Stimulated activated effector memory CD8-positive, alpha-beta T cell treated with anti-CD3 and anti-CD28 coated beads, Interleukin-12 subunit alpha, Interleukin-12 subunit beta, amount 100 ng/mL, for 72 hours (primary cell): ENCODE results near the gene NBAS.
"Not testable (repeated sequence)": the region's sequence is repeated elsewhere in the genome, so short reads cannot be mapped to it uniquely, and the experiment has no call there.

ENCODE experiments used
- ATAC-seq: fragments of 150-1000 bp; cut with Tn5 transposase; 2 replicates; pipeline ENCODE4 v1.10.0; 2021
- DNase-seq, 2 donors: peaks; one replicate each; pipeline ENCODE4 v3.0.0; 2021 to 2022; ENCODE audit warnings: low spot score in 2 of 2
- H3K27ac Mint-ChIP-seq: one replicate; pipeline ENCODE4 v1.8.0; 2022; ENCODE audit warnings: mild to moderate bottlenecking, mixed read lengths
- H3K36me3 Mint-ChIP-seq: one replicate; pipeline ENCODE4 v1.8.0; 2022; ENCODE audit warnings: mild to moderate bottlenecking, mixed read lengths
- H3K4me1 Mint-ChIP-seq: one replicate; pipeline ENCODE4 v1.8.0; 2022; ENCODE audit warnings: mixed read lengths
- H3K4me3 Mint-ChIP-seq: one replicate; pipeline ENCODE4 v1.8.0; 2022; ENCODE audit warnings: mild to moderate bottlenecking, mixed read lengths
- H3K9me3 Mint-ChIP-seq: one replicate; pipeline ENCODE4 v1.8.0; 2022; ENCODE audit warnings: mixed read lengths

NBAS gene

GRCh38 chr2:15242936-15243461 is 318.1 kb downstream of the NBAS start:
- H3K36me3 Mint-ChIP-seq, result peaks cover 4% of the 10 kb centered on the region
- H3K9me3 Mint-ChIP-seq, result no peaks in the 10 kb centered on the region
- ATAC-seq (peak; percentile 67), DNase-seq (no peak)
- H3K27ac Mint-ChIP-seq, result no peak overlapping the region
- H3K4me1 Mint-ChIP-seq, result peaks cover 20% of the 10 kb centered on the region
- H3K4me3 Mint-ChIP-seq, result no peak overlapping the region

DNA sequence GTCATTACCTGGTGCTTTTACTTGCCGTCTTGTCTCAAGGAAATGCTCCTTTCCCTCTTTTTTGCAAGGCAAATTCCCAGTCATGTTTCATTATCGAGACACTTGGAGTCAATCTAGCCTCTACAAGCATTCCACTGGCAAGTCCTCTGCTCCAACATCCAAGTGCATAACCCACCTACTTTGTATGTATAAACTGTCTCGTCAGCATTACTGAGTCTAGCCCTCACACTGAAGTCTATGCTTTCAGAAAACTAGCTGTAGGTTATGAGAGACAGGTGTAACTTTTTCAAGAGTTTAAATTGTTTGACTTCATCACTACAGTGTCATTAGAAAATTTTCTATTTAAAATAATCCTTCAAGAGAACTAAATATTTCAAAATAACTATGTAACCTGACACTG is 319.2 kb downstream of the NBAS start:
- Mint-ChIP-seq H3K4me1 (peaks cover 17% of the 10 kb centered on the region), H3K27ac (no peak overlapping the region), H3K36me3 (peaks cover 15% of the 10 kb centered on the region), H3K9me3 (no peaks in the 10 kb centered on the region), H3K4me3 (no peak overlapping the region)
- no peak for DNase-seq
- no peak for ATAC-seq

- no peak for DNase-seq
- Mint-ChIP-seq H3K27ac (no peak overlapping the region), H3K4me1 (peaks cover 17% of the 10 kb centered on the region), H3K36me3 (peaks cover 20% of the 10 kb centered on the region), H3K9me3 (no peaks in the 10 kb centered on the region), H3K4me3 (no peak overlapping the region)
- ATAC-seq, result no peak
Measured at GRCh38 chr2:15241201-15241600, 319.9 kb downstream of the NBAS start.

DNA sequence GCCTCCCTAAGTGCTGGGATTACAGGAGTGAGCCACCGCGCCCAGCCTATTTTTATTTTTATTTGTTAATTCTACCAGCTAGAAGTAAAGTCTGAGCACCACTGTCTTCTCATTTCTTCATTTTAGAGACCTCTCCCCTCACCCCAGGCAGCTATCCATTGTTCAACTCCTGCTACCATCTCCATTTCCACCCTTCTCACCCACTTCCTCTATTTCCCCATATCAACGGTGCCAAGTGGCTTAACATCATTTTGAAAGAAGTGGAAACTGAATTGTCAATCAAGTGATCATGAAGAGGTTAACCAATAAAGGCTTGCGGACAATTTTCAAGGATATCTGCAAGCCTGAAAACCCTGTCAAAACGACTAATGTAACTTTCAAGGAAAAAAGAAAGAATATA is 323.1 kb downstream of the NBAS start:
- Mint-ChIP-seq H3K4me3 (no peak overlapping the region), H3K36me3 (peaks cover 22% of the 10 kb centered on the region)
- no peak for DNase-seq

DNA sequence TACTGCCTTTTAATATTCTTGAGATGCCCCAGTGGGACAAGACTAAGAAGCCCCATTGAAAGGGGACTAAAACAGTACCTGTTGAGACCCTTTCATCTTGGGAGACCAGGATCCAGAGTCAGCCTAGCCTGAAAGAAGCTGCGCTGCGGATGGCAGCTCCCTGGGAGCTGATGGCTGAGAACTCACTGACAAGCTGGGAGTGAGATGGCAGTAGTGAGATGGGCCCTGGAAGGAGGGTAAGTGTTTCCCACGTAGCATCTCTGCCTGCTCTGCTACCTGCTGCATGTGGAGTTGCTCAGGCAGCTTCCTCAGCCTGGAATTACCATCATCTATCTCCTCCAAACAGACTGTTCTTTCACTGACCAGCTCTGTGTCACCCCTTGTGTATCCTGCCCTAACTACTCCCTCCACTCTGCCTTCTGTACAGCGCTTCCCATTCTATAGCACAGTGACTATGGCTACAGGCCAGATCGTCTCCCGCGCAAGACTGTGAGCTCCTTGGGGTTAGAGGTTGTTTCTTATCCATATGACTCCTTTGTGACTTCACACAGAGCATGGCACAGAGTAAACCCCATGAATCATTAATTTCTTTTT is 330.4 kb downstream of the NBAS start:
- Mint-ChIP-seq H3K9me3 (no peaks in the 10 kb centered on the region), H3K36me3 (peaks cover 26% of the 10 kb centered on the region), H3K4me3 (no peak overlapping the region), H3K27ac (peak overlapping the region; percentile 36), H3K4me1 (no peaks in the 10 kb centered on the region)
- DNase-seq (no peak), ATAC-seq (no peak)

More for the DNA sequence above, 323.1 kb downstream of the NBAS start:
- ATAC-seq, result no peak
- Mint-ChIP-seq H3K9me3 (no peaks in the 10 kb centered on the region), H3K27ac (no peak overlapping the region), H3K4me1 (peaks cover under 1% of the 10 kb centered on the region)

DNA sequence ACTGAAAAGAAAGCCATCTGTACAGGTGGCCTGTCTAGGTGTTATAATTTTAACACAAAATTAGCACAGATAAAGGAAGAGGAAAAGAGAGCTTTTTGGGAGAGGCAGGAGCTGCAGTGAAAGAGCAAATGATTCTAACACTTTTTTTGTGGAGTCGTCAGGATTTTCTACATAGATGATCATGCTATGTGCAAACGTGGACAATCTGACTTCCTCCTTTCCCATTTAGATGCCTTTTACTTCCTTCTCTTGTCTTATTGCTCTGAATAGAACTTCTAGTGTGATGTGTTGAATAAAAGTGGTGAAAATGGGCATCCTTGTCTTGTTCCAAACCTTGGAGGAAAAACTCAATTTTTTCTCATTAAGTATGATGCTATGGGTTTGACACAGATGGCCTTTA is 334.5 kb downstream of the NBAS start:
- Mint-ChIP-seq H3K9me3 (no peaks in the 10 kb centered on the region), H3K4me3 (no peak overlapping the region), H3K36me3 (peaks cover 26% of the 10 kb centered on the region), H3K27ac (no peak overlapping the region), H3K4me1 (no peaks in the 10 kb centered on the region)
- DNase-seq (no peak), ATAC-seq (no peak)

DNA sequence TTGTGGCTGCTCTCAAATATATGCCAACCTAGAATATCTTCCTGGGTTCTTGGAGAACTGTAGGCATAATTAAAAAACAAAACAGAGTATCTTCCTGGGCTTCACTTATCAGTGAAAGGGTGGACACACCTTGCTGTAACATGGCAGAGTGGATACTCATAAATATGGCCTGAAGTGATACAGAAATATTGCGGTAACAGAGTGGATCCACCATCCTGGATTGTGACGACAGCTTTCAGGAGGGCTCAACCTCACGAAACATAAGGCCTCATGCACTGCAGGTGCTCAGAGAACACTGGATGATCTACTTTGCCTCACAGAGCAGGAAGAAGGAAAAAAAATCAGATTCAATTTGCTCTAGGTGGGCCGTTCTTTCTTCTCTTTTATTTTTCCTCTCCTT is 336.0 kb downstream of the NBAS start:
- DNase-seq (no peak), ATAC-seq (no peak)
- Mint-ChIP-seq H3K27ac (no peak overlapping the region), H3K4me3 (no peak overlapping the region), H3K36me3 (peaks cover 20% of the 10 kb centered on the region), H3K4me1 (no peaks in the 10 kb centered on the region), H3K9me3 (no peaks in the 10 kb centered on the region)

- no peak for DNase-seq
- ATAC-seq, result no peak
- Mint-ChIP-seq H3K27ac (no peak overlapping the region), H3K4me3 (no peak overlapping the region), H3K36me3 (peaks cover 19% of the 10 kb centered on the region), H3K9me3 (no peaks in the 10 kb centered on the region), H3K4me1 (no peaks in the 10 kb centered on the region)
Measured at GRCh38 chr2:15224641-15225040, 336.5 kb downstream of the NBAS start.

DNA sequence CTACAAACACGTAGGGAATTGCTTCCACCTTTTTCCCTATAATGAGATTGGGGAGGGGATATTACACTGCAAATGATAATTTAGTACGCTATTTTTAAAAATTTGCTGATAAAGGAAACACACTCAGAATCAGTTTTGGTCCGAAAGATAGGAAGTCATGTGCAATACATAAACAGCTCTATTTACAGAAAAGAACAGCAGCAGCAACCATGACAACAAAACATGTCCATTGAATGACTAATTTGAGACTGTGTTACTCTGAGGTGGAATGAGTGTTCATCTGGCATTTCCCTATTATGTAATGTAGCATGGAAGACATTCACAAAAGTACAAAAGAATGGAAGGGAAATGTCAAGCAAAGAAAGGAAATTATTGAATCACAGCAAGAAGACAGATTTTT is 337.2 kb downstream of the NBAS start:
- no peak overlapping the region for H3K27ac Mint-ChIP-seq
- H3K4me3 Mint-ChIP-seq, result no peak overlapping the region
- H3K36me3 Mint-ChIP-seq, result peaks cover 12% of the 10 kb centered on the region
- ATAC-seq (peak; percentile 75), DNase-seq (no peak)
- H3K9me3 Mint-ChIP-seq, result no peaks in the 10 kb centered on the region
- H3K4me1 Mint-ChIP-seq, result no peaks in the 10 kb centered on the region

- Mint-ChIP-seq H3K36me3 (peaks cover 16% of the 10 kb centered on the region), H3K9me3 (no peaks in the 10 kb centered on the region), H3K27ac (no peak overlapping the region), H3K4me3 (no peak overlapping the region), H3K4me1 (no peaks in the 10 kb centered on the region)
- DNase-seq (no peak), ATAC-seq (no peak)
Measured at GRCh38 chr2:15222856-15223255, 338.3 kb downstream of the NBAS start.

DNA sequence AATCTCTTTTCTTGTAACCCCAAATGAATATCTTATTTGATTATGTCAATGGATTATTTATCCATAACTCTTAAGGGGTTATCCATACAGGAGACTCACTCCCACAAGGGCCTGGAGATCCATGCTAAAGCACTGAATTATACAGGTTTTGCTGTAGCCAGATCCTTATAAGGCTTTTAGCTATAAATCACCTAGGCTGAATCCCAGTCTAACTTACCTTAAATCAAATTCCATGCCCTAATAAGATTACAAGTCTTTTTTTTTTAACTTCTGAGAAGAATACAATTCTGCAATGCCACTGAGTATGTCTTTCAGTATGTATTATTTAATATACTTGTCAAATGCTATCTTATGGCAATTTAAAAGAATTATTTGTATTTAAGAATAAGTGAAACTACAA is 340.5 kb downstream of the NBAS start:
- ATAC-seq (no peak), DNase-seq (no peak)
- Mint-ChIP-seq H3K27ac (no peak overlapping the region), H3K4me3 (no peak overlapping the region), H3K4me1 (no peaks in the 10 kb centered on the region), H3K36me3 (peaks cover 31% of the 10 kb centered on the region), H3K9me3 (no peaks in the 10 kb centered on the region)

- Mint-ChIP-seq H3K4me3 (no peak overlapping the region), H3K36me3 (peaks cover 31% of the 10 kb centered on the region), H3K9me3 (no peaks in the 10 kb centered on the region), H3K27ac (no peak overlapping the region), H3K4me1 (no peaks in the 10 kb centered on the region)
- ATAC-seq, result no peak
- no peak for DNase-seq
Measured at GRCh38 chr2:15218423-15219086, 342.6 kb downstream of the NBAS start.

DNA sequence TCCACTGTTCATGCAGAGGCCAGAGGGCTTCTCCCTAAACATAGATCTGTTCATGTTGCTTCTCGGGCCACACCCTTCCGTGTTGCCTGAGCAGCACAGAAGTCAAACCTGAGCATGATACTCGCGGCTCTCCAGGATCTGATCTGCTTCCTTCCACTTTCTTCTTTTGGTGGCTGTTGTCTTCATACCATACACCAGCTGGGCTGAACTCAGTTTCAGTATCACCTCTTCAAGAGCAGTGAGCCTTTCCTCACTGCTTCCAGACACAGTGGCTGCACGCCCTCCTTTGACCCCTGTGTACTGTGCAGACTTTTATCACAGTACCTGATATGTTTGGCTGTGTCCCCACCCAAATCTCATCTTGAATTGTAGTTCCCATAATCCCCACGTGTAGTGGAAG is 348.9 kb downstream of the NBAS start:
- H3K4me3 Mint-ChIP-seq, result no peak overlapping the region
- ATAC-seq (no peak), DNase-seq (no peak)
- H3K36me3 Mint-ChIP-seq, result peaks cover 20% of the 10 kb centered on the region
- peaks cover 18% of the 10 kb centered on the region for H3K9me3 Mint-ChIP-seq
- H3K4me1 Mint-ChIP-seq, result peaks cover 7% of the 10 kb centered on the region
- no peak overlapping the region for H3K27ac Mint-ChIP-seq

- not testable (repeated sequence) for H3K4me3 Mint-ChIP-seq, DNase-seq, ATAC-seq, H3K27ac Mint-ChIP-seq
- Mint-ChIP-seq H3K9me3 (peaks cover 22% of the 10 kb centered on the region), H3K4me1 (peaks cover 15% of the 10 kb centered on the region), H3K36me3 (peaks cover 10% of the 10 kb centered on the region)
Measured at GRCh38 chr2:15210542-15210941, 350.6 kb downstream of the NBAS start.

DNA sequence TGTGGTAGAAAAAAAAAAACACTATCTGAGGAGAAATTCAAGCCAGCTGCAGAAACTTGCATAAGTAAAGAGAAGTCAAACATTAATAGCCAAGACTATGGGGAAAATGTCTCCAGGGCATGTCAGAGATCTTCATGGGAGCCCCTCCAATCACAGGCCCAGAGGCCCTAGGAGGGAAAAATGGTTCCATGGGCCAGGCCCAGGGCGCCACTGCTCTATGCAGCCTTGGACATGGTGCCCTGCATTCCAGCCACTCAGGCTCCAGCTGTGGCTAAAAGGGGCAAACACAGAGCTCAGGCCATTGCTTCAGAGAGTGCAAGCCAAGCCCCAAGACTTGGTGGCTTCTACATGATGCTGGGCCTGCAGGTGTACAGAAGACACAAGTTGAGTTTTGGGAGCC is 354.7 kb downstream of the NBAS start:
- no peak overlapping the region for H3K27ac Mint-ChIP-seq
- ATAC-seq (no peak), DNase-seq (no peak)
- no peak overlapping the region for H3K4me3 Mint-ChIP-seq
- H3K4me1 Mint-ChIP-seq, result peaks cover 21% of the 10 kb centered on the region
- peaks cover 16% of the 10 kb centered on the region for H3K9me3 Mint-ChIP-seq
- H3K36me3 Mint-ChIP-seq, result peaks cover 13% of the 10 kb centered on the region

DNA sequence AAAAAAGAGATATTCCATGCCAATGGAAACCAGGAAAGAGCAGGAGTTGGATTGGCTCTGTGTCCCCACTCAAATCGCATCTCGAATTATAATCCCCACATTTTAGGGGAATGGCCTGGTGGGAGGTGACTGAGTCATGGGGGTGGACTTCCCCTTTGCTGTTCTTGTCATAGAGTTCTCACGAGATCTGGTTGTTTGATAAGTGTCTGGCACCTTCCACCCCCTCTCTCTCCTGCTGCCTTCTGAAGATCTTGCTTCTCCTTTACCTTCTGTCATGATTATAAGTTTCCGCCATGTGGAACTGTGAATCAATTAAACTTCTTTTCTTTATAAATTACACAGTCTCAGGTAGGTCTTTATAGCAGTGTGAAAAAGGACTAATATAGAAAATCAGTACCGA is 355.6 kb downstream of the NBAS start:
- Mint-ChIP-seq H3K9me3 (peaks cover 13% of the 10 kb centered on the region), H3K4me3 (no peak overlapping the region), H3K27ac (no peak overlapping the region), H3K4me1 (peaks cover 21% of the 10 kb centered on the region), H3K36me3 (peaks cover 13% of the 10 kb centered on the region)
- ATAC-seq, result no peak
- no peak for DNase-seq
